Measurements from ENCODE around the gene EIF4A3. TPM values are rescaled to one million over a fixed set of nuclear protein-coding genes. Genes with fewer than 3 reads are reported as not detected.

The EIF4A3 gene
- total RNA-seq, 1 donor from 2014 or later: 77.2 TPM

- no peak overlapping the region for H3K4me3 Mint-ChIP-seq
- no peak for TF ChIP-seq CTCF (IDR thresholded peaks at IDR 0.05; ENCODE audit: unreplicated experiment)
- no peaks in the 10 kb centered on the region for H3K9me3 Mint-ChIP-seq
- peak in 1 of 2 experiments; percentile 16 for DNase-seq (ENCODE audit: low spot score in 2 of 2, unreplicated experiment in 2 of 2)
- no peak overlapping the region for H3K27ac Mint-ChIP-seq
- H3K4me1 Mint-ChIP-seq: peaks cover 26% of the 10 kb centered on the region
- H3K36me3 Mint-ChIP-seq: no peaks in the 10 kb centered on the region
- no peaks in the 10 kb centered on the region for H3K27me3 Mint-ChIP-seq (ENCODE audit: low read depth)
Measured at GRCh38 chr17:80104956-80105375, 42.0 kb downstream of the EIF4A3 start.

- TF ChIP-seq CTCF (IDR thresholded peaks at IDR 0.05; ENCODE audit: unreplicated experiment): no peak
- no peaks in the 10 kb centered on the region for H3K9me3 Mint-ChIP-seq
- no peak overlapping the region for H3K27ac Mint-ChIP-seq
Measured at GRCh38 chr17:80104321-80104955, 42.5 kb downstream of the EIF4A3 start.

GRCh38 chr17:80103449-80104085 lies 43.4 kb downstream of the EIF4A3 start:
- no peaks in the 10 kb centered on the region for H3K27me3 Mint-ChIP-seq (ENCODE audit: low read depth)
- H3K36me3 Mint-ChIP-seq: no peaks in the 10 kb centered on the region
- peak overlapping the region; percentile 35 for H3K4me3 Mint-ChIP-seq
- H3K9me3 Mint-ChIP-seq: no peaks in the 10 kb centered on the region
- no peak for TF ChIP-seq CTCF (IDR thresholded peaks at IDR 0.05; ENCODE audit: unreplicated experiment)
- DNase-seq (ENCODE audit: low spot score in 2 of 2, unreplicated experiment in 2 of 2): no peak
- H3K27ac Mint-ChIP-seq: no peak overlapping the region
- H3K4me1 Mint-ChIP-seq: peaks cover 26% of the 10 kb centered on the region

More at GRCh38 chr17:80104321-80104955, 42.5 kb downstream of the EIF4A3 start:
- Mint-ChIP-seq H3K27me3 (ENCODE audit: low read depth) (no peaks in the 10 kb centered on the region), H3K36me3 (no peaks in the 10 kb centered on the region), H3K4me1 (peaks cover 26% of the 10 kb centered on the region), H3K4me3 (no peak overlapping the region)
- DNase-seq (ENCODE audit: low spot score in 2 of 2, unreplicated experiment in 2 of 2): no peak

GRCh38 chr17:80102664-80103448 lies 44.1 kb downstream of the EIF4A3 start:
- no peaks in the 10 kb centered on the region for H3K27me3 Mint-ChIP-seq (ENCODE audit: low read depth)
- TF ChIP-seq CTCF (IDR thresholded peaks at IDR 0.05; ENCODE audit: unreplicated experiment): no peak
- H3K36me3 Mint-ChIP-seq: no peaks in the 10 kb centered on the region
- peak overlapping the region; percentile 87 for H3K4me3 Mint-ChIP-seq
- no peaks in the 10 kb centered on the region for H3K9me3 Mint-ChIP-seq
- peaks cover 26% of the 10 kb centered on the region for H3K4me1 Mint-ChIP-seq
- H3K27ac Mint-ChIP-seq: no peak overlapping the region
- DNase-seq (ENCODE audit: low spot score in 2 of 2, unreplicated experiment in 2 of 2): no peak

GRCh38 chr17:80101946-80102663 lies 44.8 kb downstream of the EIF4A3 start:
- H3K4me1 Mint-ChIP-seq: peaks cover 26% of the 10 kb centered on the region
- no peak for TF ChIP-seq CTCF (IDR thresholded peaks at IDR 0.05; ENCODE audit: unreplicated experiment)
- no peak for DNase-seq (ENCODE audit: low spot score in 2 of 2, unreplicated experiment in 2 of 2)
- H3K27ac Mint-ChIP-seq: peak overlapping the region; percentile 85
- no peaks in the 10 kb centered on the region for H3K36me3 Mint-ChIP-seq
- H3K4me3 Mint-ChIP-seq: peak overlapping the region; percentile 87
- no peaks in the 10 kb centered on the region for H3K9me3 Mint-ChIP-seq
- H3K27me3 Mint-ChIP-seq (ENCODE audit: low read depth): no peaks in the 10 kb centered on the region

All from mesothelial cell of epicardium (in vitro differentiated cells).